NCI-H526 (cell line): ENCODE data around the gene SLC7A6.

Experiments used
- DNase-seq, 2 experiments: peaks; one replicate each; lab custom pipeline; 2025; lab: John Stamatoyannopoulos, UW

Gene SLC7A6

GRCh38 chr16:68235108-68235886 is 29.0 kb upstream of the SLC7A6 start:
- peak; percentile 20 to 68 for DNase-seq

- no peak for DNase-seq
Observed at GRCh38 chr16:68235887-68236136, 28.5 kb upstream of the SLC7A6 start, which contains the start of gene ESRP2. TSS of gene ESRP2 (minus strand) at chr16:68236127. CDS start at chr16:68236045, 82 bp downstream.

- peak; percentile 61 to 89 for DNase-seq
Observed at GRCh38 chr16:68236137-68236825, 28.0 kb upstream of the SLC7A6 start.

- DNase-seq, result peak in 1 of 2 experiments; percentile 44
Observed at GRCh38 chr16:68236826-68237242, 27.5 kb upstream of the SLC7A6 start.

- DNase-seq, result peak; percentile 93 to 97
Observed at GRCh38 chr16:68237243-68238028, 26.9 kb upstream of the SLC7A6 start.

GRCh38 chr16:68238029-68238345 is 26.3 kb upstream of the SLC7A6 start:
- DNase-seq, result no peak

GRCh38 chr16:68242085-68242484 is 22.2 kb upstream of the SLC7A6 start:
- DNase-seq, result no peak

- DNase-seq, result no peak
Observed at GRCh38 chr16:68242926-68243858, 21.1 kb upstream of the SLC7A6 start.

- no peak for DNase-seq
Observed at GRCh38 chr16:68244481-68244902, 19.8 kb upstream of the SLC7A6 start.

GRCh38 chr16:68244903-68245853 is 19.1 kb upstream of the SLC7A6 start, which contains the start of gene PLA2G15:
TSS of gene PLA2G15 (plus strand) at chr16:68245373. CDS start at chr16:68245427, 54 bp downstream.
- DNase-seq, result peak; percentile 51 to 87

- DNase-seq, result no peak
Observed at GRCh38 chr16:68246121-68246520, 18.2 kb upstream of the SLC7A6 start.

GRCh38 chr16:68246666-68247065 is 17.7 kb upstream of the SLC7A6 start:
- DNase-seq, result no peak

- no peak for DNase-seq
Observed at GRCh38 chr16:68247400-68247799, 16.9 kb upstream of the SLC7A6 start.

GRCh38 chr16:68247932-68248331 is 16.4 kb upstream of the SLC7A6 start:
- DNase-seq, result no peak

- DNase-seq, result no peak
Observed at GRCh38 chr16:68249371-68249770, 15.0 kb upstream of the SLC7A6 start.

GRCh38 chr16:68250951-68251350 is 13.4 kb upstream of the SLC7A6 start:
- DNase-seq, result no peak

GRCh38 chr16:68251832-68252231 is 12.5 kb upstream of the SLC7A6 start:
- no peak for DNase-seq

- DNase-seq, result no peak
Observed at GRCh38 chr16:68252383-68252782, 11.9 kb upstream of the SLC7A6 start.

- DNase-seq, result no peak
Observed at GRCh38 chr16:68253721-68254120, 10.6 kb upstream of the SLC7A6 start.

GRCh38 chr16:68255712-68256111 is 8.6 kb upstream of the SLC7A6 start:
- DNase-seq, result no peak
